Fibroblast of skin of right quadriceps (primary cell): ENCODE measurements around the gene RPL28.

ENCODE experiments used
- DNase-seq: peaks from one replicate; pipeline ENCODE4 v3.0.0-alpha.2; 2013

The RPL28 gene

GRCh38 chr19:55385724-55386492 lies at the start of gene RPL28:
Gene RPL28 (plus strand): TSS chr19:55385932. CDS start chr19:55386358, 426 bp downstream.
- DNase-seq: peak; percentile 98

- DNase-seq: peak; percentile 25
These were observed 49.6 kb upstream of the RPL28 start for GRCh38 chr19:55336101-55336500.

GRCh38 chr19:55339105-55339888 lies 46.4 kb upstream of the RPL28 start, which contains the start of gene KMT5C:
Gene KMT5C (plus strand): TSS chr19:55339876. CDS start chr19:55341937, 2,061 bp downstream.
- peak; percentile 100 for DNase-seq

- no peak for DNase-seq
These were observed 45.6 kb upstream of the RPL28 start for GRCh38 chr19:55339889-55340783.

- DNase-seq: no peak
These were observed 45.0 kb upstream of the RPL28 start for GRCh38 chr19:55340784-55341147.

- DNase-seq: peak; percentile 40
These were observed 44.6 kb upstream of the RPL28 start for GRCh38 chr19:55341171-55341588.

GRCh38 chr19:55341595-55342531 lies 43.9 kb upstream of the RPL28 start:
- no peak for DNase-seq

GRCh38 chr19:55344444-55344843 lies 41.3 kb upstream of the RPL28 start:
- DNase-seq: no peak

- DNase-seq: no peak
These were observed 40.5 kb upstream of the RPL28 start for GRCh38 chr19:55345101-55345817.

- DNase-seq: no peak
These were observed 39.7 kb upstream of the RPL28 start for GRCh38 chr19:55345818-55346724.

- DNase-seq: no peak
These were observed 38.8 kb upstream of the RPL28 start for GRCh38 chr19:55346725-55347441.

- no peak for DNase-seq
These were observed 38.2 kb upstream of the RPL28 start for GRCh38 chr19:55347442-55348009.

- no peak for DNase-seq
These were observed 37.3 kb upstream of the RPL28 start for GRCh38 chr19:55348317-55349034.

GRCh38 chr19:55350620-55351315 lies 35.0 kb upstream of the RPL28 start:
- DNase-seq: no peak

- DNase-seq: no peak
These were observed 33.7 kb upstream of the RPL28 start for GRCh38 chr19:55352040-55352439.

GRCh38 chr19:55352549-55353145 lies 33.1 kb upstream of the RPL28 start:
- DNase-seq: no peak

- no peak for DNase-seq
These were observed 32.4 kb upstream of the RPL28 start for GRCh38 chr19:55353356-55353802.
